Measurements from ENCODE around the gene SGTB.

The SGTB gene

GRCh38 chr5:65739162-65739561 lies 17.3 kb upstream of the SGTB start:
- no peak for TF ChIP-seq EZH2phosphoT487 (IDR thresholded peaks at IDR 0.05; ENCODE audit: low read depth)
- no peak for TF ChIP-seq CTCF (IDR thresholded peaks at IDR 0.05; ENCODE audit: low read depth, low read length)
- no peak overlapping the region for H3K9ac ChIP-seq (ENCODE audit: low read length)
- no peaks in the 10 kb centered on the region for H3K27me3 ChIP-seq (ENCODE audit: low read depth, low read length)
- peaks cover 34% of the 10 kb centered on the region for H3K4me1 ChIP-seq (ENCODE audit: low read length)
- peaks cover 4% of the 10 kb centered on the region for H3K36me3 ChIP-seq (replicated peaks; ENCODE audit: low read depth, low read length)
- H3K4me3 ChIP-seq (ENCODE audit: low read length) = no peak overlapping the region
- H3K4me2 ChIP-seq (ENCODE audit: low read length) = no peak overlapping the region
- no peaks in the 10 kb centered on the region for H3K9me3 ChIP-seq (ENCODE audit: insufficient read depth, low read length)
- H2AFZ ChIP-seq (ENCODE audit: low read depth, low read length) = no peak overlapping the region
- peaks cover 64% of the 10 kb centered on the region for H3K79me2 ChIP-seq (ENCODE audit: low read length)
- no peak overlapping the region for H3K27ac ChIP-seq (ENCODE audit: low read length)
- peaks cover 4% of the 10 kb centered on the region; the same call in 1 of the 2 replicates for H4K20me1 ChIP-seq (ENCODE audit: insufficient read depth, low read length)

GRCh38 chr5:65738305-65738704 lies 16.4 kb upstream of the SGTB start:
- H3K27ac ChIP-seq (ENCODE audit: low read length) = no peak overlapping the region
- no peak overlapping the region for H3K9ac ChIP-seq (ENCODE audit: low read length)
- no peaks in the 10 kb centered on the region for H3K27me3 ChIP-seq (ENCODE audit: low read depth, low read length)
- no peaks in the 10 kb centered on the region for H3K9me3 ChIP-seq (ENCODE audit: insufficient read depth, low read length)
- H4K20me1 ChIP-seq (ENCODE audit: insufficient read depth, low read length) = peaks cover 4% of the 10 kb centered on the region; the same call in 1 of the 2 replicates
- no peak overlapping the region for H3K4me2 ChIP-seq (ENCODE audit: low read length)
- peaks cover 4% of the 10 kb centered on the region for H3K36me3 ChIP-seq (replicated peaks; ENCODE audit: low read depth, low read length)
- H3K4me3 ChIP-seq (ENCODE audit: low read length) = no peak overlapping the region
- peaks cover 55% of the 10 kb centered on the region for H3K79me2 ChIP-seq (ENCODE audit: low read length)
- H3K4me1 ChIP-seq (ENCODE audit: low read length) = peaks cover 35% of the 10 kb centered on the region
- TF ChIP-seq EZH2phosphoT487 (IDR thresholded peaks at IDR 0.05; ENCODE audit: low read depth) (no peak), CTCF (IDR thresholded peaks at IDR 0.05; ENCODE audit: low read depth, low read length) (no peak)
- H2AFZ ChIP-seq (ENCODE audit: low read depth, low read length) = no peak overlapping the region

- no peak overlapping the region for H2AFZ ChIP-seq (ENCODE audit: low read depth, low read length)
- peaks cover 4% of the 10 kb centered on the region for H3K36me3 ChIP-seq (replicated peaks; ENCODE audit: low read depth, low read length)
- no peak overlapping the region for H3K9ac ChIP-seq (ENCODE audit: low read length)
- TF ChIP-seq EZH2phosphoT487 (IDR thresholded peaks at IDR 0.05; ENCODE audit: low read depth) (no peak), CTCF (IDR thresholded peaks at IDR 0.05; ENCODE audit: low read depth, low read length) (no peak)
- no peaks in the 10 kb centered on the region for H3K9me3 ChIP-seq (ENCODE audit: insufficient read depth, low read length)
- peaks cover 50% of the 10 kb centered on the region for H3K79me2 ChIP-seq (ENCODE audit: low read length)
- H3K27me3 ChIP-seq (ENCODE audit: low read depth, low read length) = no peaks in the 10 kb centered on the region
- no peak overlapping the region for H3K4me3 ChIP-seq (ENCODE audit: low read length)
- H3K4me2 ChIP-seq (ENCODE audit: low read length) = no peak overlapping the region
- H4K20me1 ChIP-seq (ENCODE audit: insufficient read depth, low read length) = peaks cover 2% of the 10 kb centered on the region; the same call in 1 of the 2 replicates
- H3K27ac ChIP-seq (ENCODE audit: low read length) = no peak overlapping the region
- peaks cover 33% of the 10 kb centered on the region for H3K4me1 ChIP-seq (ENCODE audit: low read length)
Observed at GRCh38 chr5:65737842-65738241, 15.9 kb upstream of the SGTB start.

GRCh38 chr5:65736011-65736410 lies 14.1 kb upstream of the SGTB start:
- Histone ChIP-seq H3K27me3 (ENCODE audit: low read depth, low read length) (no peaks in the 10 kb centered on the region), H3K36me3 (replicated peaks; ENCODE audit: low read depth, low read length) (peaks cover 4% of the 10 kb centered on the region), H3K9ac (ENCODE audit: low read length) (no peak overlapping the region), H3K4me3 (ENCODE audit: low read length) (no peak overlapping the region), H4K20me1 (ENCODE audit: insufficient read depth, low read length) (no peaks in the 10 kb centered on the region), H3K27ac (ENCODE audit: low read length) (no peak overlapping the region), H3K4me1 (ENCODE audit: low read length) (peaks cover 27% of the 10 kb centered on the region), H3K4me2 (ENCODE audit: low read length) (no peak overlapping the region), H2AFZ (ENCODE audit: low read depth, low read length) (no peak overlapping the region), H3K79me2 (ENCODE audit: low read length) (peaks cover 48% of the 10 kb centered on the region), H3K9me3 (ENCODE audit: insufficient read depth, low read length) (no peaks in the 10 kb centered on the region)
- TF ChIP-seq EZH2phosphoT487 (IDR thresholded peaks at IDR 0.05; ENCODE audit: low read depth) = no peak
- no peak for TF ChIP-seq CTCF (IDR thresholded peaks at IDR 0.05; ENCODE audit: low read depth, low read length)
